GM12873 (cell line): ENCODE results near the gene ZNF280A.

Experiments used
- TF ChIP-seq, protein P1 (sequence below): IDR thresholded peaks from 2 replicates; pipeline ENCODE4 v1.5.1; 2012; ENCODE audit warnings: low read depth, mild to moderate bottlenecking, moderate library complexity, low read length, control low read depth; ENCODE audit not compliant: insufficient read depth; ENCODE audit errors: missing control alignments

The ZNF280A gene

DNA sequence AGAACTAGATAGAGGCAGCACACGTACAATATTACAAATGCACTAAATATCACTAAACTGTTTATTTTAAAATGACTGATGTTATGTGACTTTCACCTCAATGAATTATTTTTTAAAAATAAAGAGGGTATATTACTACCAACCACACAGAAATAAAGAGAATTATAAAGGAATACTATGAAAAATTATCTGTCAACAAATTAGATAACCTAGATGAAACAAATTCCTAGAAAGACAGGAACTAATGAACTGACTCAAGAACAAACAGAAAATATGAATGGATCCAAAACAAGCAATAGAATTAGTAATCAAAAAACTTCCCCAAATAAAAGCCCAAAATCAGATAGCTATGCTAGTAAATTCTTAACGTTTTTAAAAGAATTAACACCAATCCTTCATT lies 21.8 kb downstream of the ZNF280A start:
- TF ChIP-seq, protein P1, sequence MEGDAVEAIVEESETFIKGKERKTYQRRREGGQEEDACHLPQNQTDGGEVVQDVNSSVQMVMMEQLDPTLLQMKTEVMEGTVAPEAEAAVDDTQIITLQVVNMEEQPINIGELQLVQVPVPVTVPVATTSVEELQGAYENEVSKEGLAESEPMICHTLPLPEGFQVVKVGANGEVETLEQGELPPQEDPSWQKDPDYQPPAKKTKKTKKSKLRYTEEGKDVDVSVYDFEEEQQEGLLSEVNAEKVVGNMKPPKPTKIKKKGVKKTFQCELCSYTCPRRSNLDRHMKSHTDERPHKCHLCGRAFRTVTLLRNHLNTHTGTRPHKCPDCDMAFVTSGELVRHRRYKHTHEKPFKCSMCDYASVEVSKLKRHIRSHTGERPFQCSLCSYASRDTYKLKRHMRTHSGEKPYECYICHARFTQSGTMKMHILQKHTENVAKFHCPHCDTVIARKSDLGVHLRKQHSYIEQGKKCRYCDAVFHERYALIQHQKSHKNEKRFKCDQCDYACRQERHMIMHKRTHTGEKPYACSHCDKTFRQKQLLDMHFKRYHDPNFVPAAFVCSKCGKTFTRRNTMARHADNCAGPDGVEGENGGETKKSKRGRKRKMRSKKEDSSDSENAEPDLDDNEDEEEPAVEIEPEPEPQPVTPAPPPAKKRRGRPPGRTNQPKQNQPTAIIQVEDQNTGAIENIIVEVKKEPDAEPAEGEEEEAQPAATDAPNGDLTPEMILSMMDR, result no peak

DNA sequence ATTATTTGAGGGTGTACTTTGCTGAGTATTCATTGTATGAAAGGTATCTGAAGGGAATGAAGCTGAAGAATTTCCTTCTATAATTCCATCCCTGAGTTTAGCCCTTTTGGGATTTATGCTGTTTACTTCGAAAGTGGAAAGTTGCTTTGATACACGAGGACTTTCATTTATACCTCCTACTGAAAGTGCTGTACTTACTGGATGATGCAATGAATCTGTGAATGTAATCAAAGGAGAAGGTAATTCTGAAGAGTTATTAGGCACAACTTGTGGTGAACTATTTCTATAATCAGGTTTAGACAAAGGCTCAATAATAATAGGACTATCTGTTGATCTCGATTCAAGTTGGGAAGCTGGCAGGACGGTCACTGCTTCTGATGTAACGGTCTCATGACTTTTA lies 31.3 kb downstream of the ZNF280A start:
- TF ChIP-seq, protein P1, result no peak

DNA sequence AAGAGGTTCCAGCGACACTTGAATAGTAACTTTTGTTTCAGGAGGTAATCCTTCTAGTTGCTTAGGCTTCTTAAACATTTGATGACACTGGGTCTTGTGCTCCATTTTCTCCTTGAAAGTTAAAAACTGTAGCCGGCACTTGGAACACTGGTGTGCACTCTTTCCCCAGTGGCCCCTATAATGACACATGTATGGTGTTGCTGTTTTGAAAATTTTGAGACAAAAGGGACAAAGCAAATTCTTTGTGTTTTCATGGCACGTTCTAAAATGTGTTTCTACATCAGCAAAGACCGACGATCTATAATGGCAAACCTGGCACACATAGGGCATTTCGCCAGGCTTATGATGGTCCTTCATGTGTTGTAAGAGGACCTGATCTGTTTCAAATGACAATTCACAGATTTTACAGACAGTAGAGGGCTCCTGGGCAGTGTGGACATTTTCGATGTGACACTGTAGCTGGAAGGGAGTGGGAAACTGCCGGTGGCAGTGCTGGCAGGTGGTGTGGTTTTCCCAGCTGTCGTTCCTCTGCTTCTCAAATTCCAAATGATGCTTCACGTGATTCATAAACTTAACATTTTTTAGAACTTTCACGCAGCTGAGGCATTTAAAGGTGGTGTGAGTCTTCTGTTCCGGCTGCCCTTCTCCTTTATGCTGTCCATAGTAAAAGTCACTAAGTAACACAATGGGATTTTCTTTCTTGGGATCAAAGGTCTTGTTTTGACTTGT lies 32.0 kb downstream of the ZNF280A start:
- TF ChIP-seq, protein P1, result no peak

DNA sequence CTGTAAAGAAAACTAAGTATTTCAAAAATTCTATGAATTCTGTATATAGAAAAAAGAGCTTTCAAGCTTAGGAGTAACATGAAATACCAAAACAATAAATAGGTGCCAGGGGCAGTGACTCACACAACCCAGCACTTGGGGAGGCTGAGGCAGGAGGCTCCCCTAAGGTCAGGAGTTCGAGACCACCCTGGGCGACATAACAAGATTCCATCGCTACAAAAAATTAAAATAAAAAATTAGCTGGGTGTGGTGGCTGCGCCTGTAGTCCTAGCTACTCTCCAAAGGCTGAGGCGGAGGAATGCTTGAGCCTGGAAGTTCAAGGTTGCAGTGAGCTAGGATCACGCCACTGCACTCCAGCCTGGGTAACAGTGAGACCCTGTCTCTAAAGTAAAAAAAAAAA lies 33.0 kb downstream of the ZNF280A start:
- TF ChIP-seq, protein P1, result no peak

DNA sequence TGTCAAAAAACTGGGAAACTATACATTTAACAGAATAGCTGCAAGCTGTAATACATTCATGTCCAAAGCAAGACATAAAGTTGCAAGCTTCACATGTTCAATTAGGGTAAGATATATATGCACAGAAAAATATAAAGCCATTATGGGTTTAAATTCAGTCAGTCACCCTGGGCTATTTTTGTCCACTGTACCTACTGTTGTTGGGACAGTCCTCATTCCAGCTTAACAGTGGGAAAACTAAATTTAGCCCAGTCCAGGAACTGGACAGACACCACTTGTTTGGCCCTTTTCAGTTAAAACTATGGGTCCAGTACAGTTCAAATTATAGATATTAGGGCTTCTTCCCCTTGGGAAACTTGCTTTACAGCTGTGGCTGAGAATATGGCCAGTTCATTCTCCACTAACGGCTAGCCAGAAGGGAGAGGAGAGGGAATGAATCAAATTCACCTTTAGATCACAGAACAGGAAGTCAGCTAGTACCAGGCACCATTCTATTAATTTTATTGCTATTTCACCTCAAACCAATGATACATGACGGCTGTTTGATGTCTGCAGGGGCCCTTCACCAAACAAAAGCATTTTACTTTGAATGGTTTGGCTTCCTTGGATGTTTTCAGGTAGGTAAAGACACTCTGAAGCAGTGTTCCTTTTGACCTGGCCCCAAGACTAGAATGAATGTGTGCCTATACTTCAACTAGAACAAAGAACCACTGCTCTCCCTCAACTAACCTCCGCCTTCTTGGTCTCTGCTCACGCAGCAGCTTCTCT lies 33.8 kb downstream of the ZNF280A start:
- TF ChIP-seq, protein P1, result no peak

DNA sequence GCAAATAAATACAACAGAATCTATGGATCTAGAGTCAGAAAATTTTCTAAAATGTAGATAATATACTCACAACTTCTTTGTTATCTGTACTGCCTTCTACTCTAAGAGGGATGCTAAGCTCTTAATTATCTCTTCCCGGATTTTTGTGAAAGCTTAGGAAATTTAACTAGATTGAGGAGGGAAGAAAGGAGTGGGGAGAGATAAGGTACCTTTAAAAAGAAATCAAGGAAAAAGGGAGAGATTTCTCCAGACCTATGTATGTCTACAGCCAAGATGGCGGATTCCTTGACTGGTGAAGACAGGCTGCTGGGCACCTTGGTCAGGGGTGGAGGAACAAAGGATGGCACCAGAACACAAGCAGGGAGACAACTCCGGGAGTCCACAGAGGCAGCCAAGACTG lies 34.5 kb downstream of the ZNF280A start:
- TF ChIP-seq, protein P1, result no peak

DNA sequence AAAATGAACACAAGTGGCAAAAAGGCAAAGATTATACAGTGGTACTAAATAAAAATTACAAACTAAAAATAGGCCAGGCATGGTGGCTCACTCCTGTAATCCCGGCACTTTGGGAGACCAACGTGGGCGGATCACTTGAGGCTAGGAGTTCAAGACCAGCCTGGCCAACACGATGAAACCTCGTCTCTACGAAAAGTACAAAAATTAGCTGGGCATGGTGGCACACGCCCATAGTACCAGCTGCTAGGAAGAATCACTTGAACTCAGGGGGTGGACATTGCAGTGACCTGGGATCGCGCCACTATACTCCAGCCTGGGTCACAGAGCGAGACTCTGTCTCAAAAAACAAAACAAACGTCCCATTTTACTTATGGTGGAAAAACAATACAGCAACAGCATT lies 36.0 kb downstream of the ZNF280A start:
- TF ChIP-seq, protein P1, result no peak
